ENCODE measurements around the gene PLEKHG4B.
A peak's percentile ranks its signal among the peaks of the same experiment; 100 is the strongest.
"Not testable (repeated sequence)": the region's sequence is repeated elsewhere in the genome, so short reads cannot be mapped to it uniquely, and the experiment has no call there.

Gene PLEKHG4B

DNA sequence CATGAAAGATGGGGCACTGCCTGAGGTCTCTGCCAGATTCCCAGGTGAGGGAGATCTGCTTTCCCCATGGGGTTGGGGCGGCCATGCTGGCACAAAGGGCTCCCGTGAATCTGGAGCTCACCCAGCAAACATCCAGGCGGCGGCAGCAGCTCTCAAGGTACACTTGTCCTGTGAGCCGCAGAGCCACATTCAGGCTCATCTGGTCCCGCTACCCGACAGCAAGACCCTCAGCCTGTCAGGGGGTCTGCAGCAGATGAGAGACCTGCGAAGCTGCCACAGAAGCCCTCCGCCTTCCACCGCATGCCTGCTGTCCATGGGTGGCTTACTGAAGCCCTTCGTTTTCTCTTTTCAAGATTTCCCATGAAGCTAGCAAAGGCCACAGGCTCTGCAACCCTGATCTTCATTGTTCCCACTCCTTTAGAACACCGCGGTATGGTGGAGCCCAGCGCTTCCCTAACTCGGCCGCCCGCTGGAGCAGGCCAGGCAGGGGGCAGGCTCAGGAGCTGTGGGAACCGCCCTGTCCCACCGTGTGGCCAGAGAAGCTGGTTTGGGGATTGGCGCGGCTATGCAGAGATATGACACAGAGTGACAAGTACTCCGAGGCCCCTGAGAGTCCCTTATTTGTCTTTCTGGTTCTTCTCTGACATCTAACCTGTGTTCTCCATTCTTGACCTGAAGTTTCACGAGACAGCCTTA is 108.1 kb downstream of the PLEKHG4B start:
- no peak for DNase-seq (ENCODE audit: low read depth in 2 of 2)

DNA sequence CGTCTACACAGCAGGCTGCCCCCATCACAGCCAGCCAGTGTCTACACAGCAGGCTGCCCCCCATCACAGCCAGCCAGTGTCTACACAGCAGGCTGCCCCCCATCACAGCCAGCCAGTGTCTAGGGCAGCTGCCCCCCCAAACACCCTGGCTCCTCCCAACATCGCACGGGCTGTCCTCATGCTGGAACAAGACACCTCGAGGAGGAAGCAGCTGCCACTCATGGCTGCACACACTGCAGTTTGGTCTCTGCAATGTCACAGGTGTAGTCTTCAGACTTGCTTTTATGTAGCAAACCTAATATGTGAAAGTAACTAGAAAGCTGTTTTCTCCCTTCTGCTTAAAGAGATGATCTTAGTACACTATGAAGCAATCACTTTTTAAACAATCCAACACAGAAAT is 109.0 kb downstream of the PLEKHG4B start:
- DNase-seq (ENCODE audit: low read depth in 2 of 2), result no peak

DNA sequence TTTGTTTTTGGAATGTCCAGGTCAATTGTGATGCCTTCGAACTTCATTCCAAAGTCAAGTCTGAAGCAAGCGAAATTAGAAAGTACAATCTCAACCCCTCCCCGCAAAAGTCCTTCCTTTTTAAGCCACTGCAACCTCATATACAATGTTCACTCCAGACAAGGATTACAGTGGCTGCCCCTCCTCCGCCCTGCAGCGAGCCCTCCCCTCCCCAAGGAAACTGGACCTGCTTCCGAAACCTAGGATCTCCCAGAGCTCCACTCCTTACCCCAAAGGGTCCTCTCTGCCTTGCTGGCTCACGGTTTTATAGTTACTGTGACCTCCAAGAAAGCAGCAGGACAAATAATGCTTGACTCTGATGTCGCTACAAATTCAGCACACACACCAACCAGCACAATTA is 109.7 kb downstream of the PLEKHG4B start:
- DNase-seq (ENCODE audit: low read depth in 2 of 2), result no peak

DNA sequence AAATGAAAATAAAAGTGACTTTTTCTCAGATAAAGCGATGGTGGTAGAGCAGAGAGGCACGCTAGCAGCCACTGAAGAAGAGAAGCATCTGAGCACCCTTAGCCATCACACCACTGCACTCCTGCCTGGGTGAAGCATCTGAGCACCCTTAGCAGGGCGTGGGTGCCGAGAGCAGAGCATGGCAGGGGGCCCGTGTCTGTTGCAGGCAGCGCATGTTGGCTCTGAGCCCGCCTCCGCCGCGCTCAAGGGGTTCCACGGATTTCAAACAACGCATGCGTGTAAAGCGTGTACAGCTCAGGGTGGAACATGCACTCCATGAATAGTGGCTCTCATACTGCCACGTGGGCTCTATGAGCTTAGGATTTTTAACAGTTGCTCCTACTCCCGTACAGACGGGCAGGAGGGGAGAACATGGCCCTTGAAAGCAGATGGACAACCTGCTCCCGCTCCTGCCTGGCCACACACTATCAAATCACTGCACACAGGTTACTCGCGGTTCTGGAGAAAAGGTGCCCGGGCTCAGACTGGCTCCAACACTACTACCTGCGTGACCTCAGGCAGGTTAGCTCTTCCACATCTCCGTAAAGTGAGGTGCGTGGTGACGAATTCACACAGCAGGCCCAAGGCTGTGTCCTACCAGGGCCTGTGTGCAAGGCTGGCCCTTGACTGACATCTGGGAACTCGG is 111.4 kb downstream of the PLEKHG4B start:
- no peak for DNase-seq (ENCODE audit: low read depth in 2 of 2)

DNA sequence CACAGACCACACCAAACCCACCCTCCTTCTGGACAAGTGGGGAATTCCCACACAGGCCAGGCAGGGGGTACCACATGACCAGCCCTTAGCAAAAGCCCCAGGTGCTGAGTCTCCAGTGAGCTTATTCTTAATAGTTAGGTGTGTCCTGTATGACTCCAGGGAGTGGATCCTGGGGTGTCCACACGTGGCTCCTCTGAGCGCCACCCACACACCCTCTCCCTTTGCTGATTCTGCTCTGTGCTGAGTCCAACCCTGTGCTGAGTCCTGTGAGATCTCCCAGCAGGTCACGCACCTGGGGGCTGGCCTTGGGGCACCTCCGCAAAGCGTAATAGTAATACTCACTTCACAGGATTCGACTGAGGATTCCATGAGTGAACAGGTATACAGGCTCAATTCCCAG is 112.0 kb downstream of the PLEKHG4B start:
- DNase-seq (ENCODE audit: low read depth in 2 of 2), result no peak

DNA sequence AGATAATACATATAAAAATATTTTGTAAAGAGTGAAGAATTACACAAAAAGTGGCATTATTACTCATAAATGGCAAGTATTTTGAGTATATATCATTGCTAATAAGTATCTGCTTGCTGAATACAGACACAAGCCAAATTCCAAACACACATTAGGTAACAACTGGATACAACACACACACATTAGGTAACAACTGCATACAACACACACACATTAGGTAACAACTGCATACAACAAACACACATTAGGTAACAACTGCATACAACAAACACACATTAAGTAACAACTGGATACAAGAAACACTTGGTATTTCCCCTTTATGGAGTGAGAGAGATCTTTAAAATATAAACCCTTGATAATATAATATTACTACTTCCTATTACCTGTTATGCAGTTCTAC is 112.5 kb downstream of the PLEKHG4B start:
- no peak for DNase-seq (ENCODE audit: low read depth in 2 of 2)

DNA sequence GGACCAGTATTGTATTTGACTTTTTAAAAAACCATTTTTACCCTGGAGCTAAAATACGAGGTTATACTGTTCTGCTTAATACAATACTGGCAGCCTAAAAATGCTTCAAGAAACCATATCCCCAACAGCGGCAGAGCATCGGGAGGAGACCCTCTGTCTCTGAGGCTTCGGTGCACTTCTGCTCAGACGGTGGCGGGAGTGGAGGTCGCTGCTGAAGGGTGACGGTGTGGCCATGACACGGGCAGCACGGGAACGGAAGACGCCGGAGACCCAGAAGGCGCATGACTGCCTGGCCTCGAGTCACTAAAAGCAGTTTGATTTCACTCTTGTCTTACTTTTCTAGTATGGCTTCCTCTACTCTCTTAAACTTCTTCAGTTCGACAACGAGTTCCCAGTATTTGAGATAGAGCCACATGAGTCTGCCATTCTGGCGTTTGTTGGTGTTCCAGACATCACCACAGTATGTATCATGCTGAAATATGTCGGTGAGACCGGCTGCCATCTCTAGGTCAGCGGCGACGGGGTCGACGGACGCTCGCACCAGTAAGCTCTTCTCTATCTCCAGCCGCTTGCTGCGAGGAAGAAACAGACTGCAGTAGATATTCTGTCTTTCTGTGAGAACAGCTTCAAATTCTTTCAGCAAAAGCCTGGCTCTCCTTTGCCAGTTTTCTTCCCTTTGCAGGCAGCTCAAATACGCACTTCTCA is 113.2 kb downstream of the PLEKHG4B start:
- no peak for DNase-seq (ENCODE audit: low read depth in 2 of 2)

DNA sequence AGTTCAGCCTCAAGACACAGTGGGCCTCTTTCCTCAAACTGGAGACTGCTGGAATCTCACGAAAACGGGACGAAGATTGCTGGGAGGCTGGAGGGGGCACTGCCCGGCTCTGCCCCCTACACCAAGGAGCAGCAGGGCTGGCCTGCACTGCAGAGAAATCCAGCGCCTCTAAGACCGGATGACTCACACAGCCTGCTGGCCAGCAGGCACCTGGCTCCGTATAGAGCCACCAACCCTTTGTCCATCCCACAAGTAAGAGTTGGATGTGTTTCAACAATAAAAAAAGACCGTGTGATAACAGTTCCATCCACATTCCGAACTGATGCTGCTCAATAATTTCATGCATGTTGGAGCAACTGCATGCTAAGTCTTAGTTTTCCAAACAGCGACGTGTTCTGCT is 114.4 kb downstream of the PLEKHG4B start:
- no peak for DNase-seq (ENCODE audit: low read depth in 2 of 2)

DNA sequence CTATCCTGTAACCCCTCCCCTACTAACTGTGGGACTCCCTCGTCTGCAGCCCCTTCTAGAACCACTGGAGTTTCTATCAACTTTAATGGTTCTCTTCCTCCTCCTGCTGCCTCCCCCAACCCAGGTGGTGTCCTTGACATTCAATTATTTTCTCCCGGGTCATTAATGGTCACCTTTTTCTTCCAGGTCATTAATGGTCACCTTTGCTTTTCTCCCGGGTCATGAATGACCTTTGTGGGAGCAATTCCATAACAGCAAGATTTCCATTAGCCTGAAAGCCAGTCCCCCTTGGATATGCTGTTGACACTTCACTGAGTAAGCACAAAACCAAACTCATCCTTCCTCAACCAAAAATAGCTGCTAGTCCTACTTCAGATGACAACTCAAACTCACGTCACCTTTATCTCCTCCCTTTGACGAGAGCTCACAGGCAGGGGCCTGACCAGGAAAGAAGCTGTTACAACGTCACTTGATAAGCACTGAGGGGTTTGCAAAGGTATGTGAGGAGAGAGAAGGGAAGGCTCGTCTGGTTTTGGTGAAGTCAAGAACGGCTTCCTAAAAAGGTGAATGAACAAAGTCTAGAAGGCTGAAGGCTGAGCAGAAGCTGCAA is 115.1 kb downstream of the PLEKHG4B start:
- no peak for DNase-seq (ENCODE audit: low read depth in 2 of 2)

DNA sequence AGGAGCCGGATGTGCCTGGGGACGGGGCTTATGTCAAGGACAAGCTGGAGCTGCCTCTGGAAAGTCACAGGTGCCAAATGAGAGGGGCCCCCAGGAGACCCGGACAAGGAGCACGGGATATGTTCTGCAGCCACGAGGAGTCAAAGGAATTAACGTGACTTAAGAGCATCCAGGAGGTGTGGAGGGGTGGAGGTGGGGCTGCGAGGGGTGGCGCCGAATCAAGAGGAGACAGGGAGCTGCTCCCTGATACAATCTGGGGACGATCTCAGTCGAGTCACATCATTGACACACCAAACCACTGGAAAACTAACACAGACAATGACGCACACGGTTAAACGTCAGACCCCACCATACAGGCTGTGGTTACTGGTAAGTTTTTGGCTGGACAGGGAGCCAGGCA is 115.6 kb downstream of the PLEKHG4B start:
- no peak for DNase-seq (ENCODE audit: low read depth in 2 of 2)

DNA sequence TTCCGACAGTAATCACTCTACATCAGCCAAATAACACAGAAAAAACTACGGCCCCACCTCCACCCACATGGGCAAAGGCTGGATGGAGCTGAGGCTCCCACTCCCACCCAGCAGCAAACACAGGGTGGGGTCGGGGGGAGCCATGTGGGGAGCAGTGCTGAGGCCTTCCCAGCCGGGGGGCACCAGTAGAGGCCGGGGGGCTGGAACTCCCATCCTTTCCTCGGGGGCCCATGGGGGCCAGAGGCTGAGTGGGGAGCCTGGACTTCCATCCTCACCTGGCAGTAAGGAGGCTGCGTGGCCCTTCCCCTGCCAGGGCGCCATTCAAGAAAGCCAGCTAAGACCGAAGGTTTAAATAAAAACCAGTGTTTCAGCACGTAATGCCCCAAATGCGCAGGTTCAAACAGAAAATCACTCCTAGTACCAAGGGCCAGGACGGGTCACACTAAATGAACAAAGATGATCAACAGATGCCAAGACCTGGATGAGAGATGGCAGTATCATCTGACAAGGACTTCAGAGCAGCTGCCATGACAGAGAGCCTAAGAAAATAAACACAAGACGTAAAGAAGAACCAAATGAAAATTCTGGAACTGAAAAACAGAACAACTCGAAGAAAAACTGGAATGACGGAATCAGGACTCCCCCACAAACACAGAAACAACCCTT is 116.6 kb downstream of the PLEKHG4B start:
- no peak for DNase-seq (ENCODE audit: low read depth in 2 of 2)

DNA sequence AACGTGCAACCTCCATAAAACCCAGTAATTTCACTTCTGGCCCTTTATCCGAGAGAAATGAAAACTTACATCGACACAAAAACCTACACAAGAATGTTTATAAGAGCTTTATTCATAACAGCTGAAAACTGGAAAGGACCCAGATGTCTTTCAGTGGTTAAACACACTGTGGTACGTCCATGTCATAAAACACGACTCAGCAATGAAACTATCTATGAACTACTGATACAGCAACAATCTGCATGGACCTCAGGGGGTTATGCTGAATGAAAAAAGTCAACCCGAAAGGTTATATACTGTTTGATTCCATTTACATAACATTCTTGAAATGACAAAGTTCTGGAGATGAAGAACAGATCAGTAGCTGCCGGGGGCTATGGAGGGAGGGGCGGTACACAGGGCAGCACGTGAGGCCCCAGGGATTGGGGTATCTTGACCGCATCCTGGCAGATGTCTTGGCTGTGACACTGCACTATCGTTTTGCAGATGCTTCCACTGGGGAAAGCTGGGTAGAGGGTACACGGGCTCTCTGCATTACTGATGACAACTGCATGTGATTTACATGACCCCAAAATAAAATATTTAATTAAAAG is 121.9 kb downstream of the PLEKHG4B start:
- no peak for DNase-seq (ENCODE audit: low read depth in 2 of 2)

DNA sequence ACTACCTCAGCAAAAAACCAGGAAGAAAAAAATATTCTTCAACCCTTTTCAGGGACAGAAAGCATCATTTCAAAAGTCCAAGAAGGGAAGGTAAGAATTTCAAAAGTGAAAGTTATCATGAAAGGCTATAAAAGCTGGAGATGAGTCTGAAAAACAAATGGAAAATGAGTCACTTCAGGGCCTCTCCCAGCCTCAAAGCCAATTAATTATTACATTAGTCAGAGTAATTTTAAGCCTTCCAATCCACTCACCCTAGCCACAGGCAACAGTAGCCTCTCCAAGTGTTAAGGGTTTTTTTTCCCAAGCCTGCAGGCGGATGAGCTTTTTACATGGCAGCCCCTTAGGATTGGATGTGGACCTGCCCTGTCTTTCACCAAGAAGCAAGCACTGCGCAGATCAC is 123.3 kb downstream of the PLEKHG4B start:
- DNase-seq (ENCODE audit: low read depth in 2 of 2), result not testable (repeated sequence)

DNA sequence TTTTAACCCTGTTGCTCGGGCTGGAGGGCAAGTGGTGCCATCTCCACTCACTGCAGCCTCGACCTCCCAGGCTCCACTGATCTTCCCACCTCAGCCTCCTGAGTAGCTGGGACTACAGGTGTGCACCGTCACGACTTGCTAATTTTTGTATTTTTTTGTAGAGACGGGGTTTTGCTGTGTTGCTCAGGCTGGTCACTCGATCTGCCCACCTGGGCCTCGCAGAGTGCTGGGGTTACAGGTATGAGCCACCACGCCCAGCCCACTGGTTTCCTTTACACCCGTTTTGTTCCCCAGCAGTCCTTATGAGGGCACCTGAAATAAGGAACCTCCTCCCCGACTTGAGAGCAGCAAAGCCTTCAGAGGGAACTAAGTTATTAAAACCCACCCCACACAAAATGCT is 124.1 kb downstream of the PLEKHG4B start:
- not testable (repeated sequence) for DNase-seq (ENCODE audit: low read depth in 2 of 2)

DNA sequence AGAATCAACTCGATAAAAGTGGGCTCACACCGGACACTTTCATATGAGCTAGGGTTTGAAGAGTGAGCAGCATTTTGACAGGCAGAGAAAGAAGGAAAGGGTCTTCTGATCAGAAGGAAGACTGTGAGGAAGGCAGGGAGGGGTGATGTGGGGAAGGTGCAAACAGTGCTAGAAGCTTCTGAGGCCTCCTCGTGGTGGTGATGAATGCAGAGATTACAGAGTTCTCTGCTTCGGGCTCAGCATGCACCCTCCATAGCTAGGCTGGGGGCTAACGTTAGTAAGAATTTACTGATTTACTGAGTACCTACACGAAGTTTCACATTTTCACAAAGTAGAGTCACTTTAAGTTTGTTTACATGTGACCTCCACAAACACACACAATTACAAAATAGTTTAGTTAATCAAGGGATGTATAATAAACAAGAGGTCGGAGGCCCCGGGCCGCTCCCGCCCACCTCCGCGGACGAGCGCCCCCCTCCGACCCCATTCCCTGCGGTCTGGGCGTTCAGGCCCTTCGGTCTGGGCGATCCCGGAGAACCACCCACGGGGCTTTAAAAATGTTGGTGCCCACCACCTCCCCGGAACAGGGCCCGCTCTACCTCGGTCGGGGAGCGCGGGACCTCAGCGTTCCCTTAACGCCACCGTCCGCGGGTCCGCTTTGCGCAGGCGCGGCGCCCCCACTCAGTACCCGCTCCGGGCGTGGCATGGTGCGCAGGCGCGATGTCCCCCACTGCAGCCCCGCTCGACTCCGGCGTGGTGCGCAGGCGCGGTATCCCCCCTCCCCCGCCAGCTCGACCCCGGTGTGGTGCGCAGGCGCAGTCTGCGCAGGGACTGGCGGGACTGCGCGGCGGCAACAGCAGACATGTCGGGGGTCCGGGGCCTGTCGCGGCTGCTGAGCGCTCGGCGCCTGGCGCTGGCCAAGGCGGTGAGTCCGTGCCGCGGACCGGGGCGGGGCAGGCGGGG is 125.8 kb downstream of the PLEKHG4B start, which contains the start of the genes CCDC127 and SDHA:
Gene CCDC127, minus strand, starts transcription at position 660 of the 963 bp plus-strand sequence. CDS start 1,304 bp downstream, outside the sequence.
Gene SDHA, plus strand, starts transcription at position 827 of the 963 bp plus-strand sequence. Its CDS starts 36 bp downstream, at position 863.
- DNase-seq (ENCODE audit: low read depth in 2 of 2), result peak; percentile 95 to 98

DNA sequence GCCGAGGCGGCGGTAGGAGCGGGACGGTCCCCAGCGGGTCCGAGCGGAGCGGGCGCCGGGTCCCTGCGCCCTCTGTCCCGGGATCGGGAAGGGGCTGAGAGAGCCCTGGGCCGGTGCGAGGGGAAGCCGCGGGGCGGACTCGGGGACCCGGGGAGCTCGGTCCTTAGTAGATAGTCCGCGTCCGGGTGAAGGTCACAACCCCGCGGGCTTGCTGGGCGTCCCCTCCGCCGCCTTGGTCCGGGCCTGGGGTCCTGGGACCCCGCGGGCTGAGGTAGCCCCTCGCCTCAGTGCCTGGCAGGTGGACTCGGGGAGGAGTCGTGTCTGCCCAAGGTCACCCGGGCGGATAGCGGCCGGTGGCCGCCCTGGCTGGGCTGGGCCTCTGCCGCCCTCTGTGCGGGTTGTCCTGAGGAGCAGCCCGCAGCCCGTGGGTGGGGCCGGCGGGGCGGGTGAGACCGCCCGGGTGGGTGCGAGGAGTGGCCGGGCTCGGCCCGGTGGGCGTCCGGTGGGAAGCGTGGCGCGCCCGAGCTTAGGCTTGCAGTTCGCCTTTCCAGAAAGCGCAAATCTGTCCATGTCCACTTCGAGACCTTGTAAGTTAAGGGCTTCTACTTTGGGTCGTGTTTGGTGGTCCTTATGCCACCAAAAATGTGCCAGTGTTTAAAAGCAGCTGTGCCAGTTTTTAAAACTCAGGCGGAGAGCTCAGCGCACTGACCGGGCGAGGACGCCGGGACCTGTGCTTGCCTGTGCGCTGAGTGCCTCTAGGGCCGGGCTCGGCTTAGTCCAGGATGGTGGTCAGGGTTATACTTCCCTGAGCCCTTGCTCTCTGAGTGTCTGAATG is 126.7 kb downstream of the PLEKHG4B start:
- DNase-seq (ENCODE audit: low read depth in 2 of 2), result peak in 1 of 2 donors; percentile 13

DNA sequence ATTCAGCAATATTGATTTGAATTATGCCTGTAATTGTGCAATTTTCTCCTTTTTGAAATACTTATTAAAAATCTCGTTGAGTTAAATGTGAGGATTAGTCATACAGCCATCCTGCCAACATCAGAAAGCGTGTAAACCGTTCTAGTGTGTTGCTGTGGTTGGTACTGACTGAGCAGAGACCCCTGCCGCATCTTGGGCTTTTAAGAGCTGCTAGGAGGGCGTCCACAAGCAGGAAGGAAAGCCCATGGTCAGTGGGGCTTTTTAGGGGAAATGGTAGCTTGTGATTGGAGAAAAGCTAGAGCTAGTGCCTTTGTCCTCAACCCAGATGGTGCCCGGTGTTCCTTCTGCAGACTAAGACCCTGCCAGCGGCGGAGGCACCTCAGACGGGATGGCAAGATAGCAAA is 127.5 kb downstream of the PLEKHG4B start:
- no peak for DNase-seq (ENCODE audit: low read depth in 2 of 2)

DNA sequence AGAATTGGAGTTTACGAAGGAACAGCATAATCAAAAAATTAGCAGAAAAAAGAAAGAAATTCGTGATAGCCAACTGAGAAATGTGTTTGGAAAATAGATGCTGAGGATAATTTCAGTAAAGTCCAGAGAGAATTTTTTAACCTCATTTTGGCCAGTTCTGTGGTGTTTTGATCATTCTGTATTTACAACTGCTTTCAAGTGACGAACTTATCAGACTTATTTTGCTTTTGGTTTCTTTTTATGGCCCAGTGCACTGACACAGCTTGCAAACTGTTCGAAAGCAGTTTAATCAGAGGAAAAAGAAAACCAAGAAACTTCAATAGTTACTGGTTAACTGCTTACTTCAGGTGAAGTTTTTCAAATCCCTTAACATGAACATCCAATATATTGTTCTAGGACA is 128.0 kb downstream of the PLEKHG4B start:
- no peak for DNase-seq (ENCODE audit: low read depth in 2 of 2)
